Pancreas (tissue), 10 donors: ENCODE measurements around the gene HLA-DOA. TPM values are rescaled to one million over a fixed set of nuclear protein-coding genes. Genes with fewer than 3 reads are reported as not detected.

ENCODE experiments used
- ATAC-seq, 4 donors: fragments of 200-7000 bp; cut with Tn5 transposase; one replicate each; pipeline versions ENCODE4 v1.8.0 to v1.9.1; 2020; ENCODE audit warnings: mild to moderate bottlenecking in 4 of 4, moderate library complexity in 4 of 4
- DNase-seq, 6 donors: peaks; one replicate each; pipeline ENCODE4 v3.0.0-alpha.2; 2020
- FAIRE-seq: peaks from 2 replicates; lab custom pipeline; 2012; peaks lifted over from hg19 to GRCh38; lab: Jason Lieb, UNC
- H3K27ac ChIP-seq, 4 donors: fragments of 200-600 bp; sonication (generic); 1 replicate in 3 of 4; 2 replicates in 1 of 4; pipeline versions ENCODE4 v1.5.0 to v1.8.0; 2020
- H3K27me3 ChIP-seq, 4 donors: fragments of 200-600 bp; one replicate each; pipeline ENCODE4 v1.8.0; 2021
- H3K36me3 ChIP-seq, 3 donors: fragments of 200-600 bp; sonication (generic) in 1 of 3; one replicate each; pipeline versions ENCODE4 v1.5.0 to v1.8.0; 2020 to 2021
- H3K4me1 ChIP-seq, 3 donors: fragments of 200-600 bp; one replicate each; pipeline ENCODE4 v1.8.0; 2021
- H3K4me3 ChIP-seq, 4 donors: fragments of 200-600 bp; sonication (generic) in 2 of 4; one replicate each; pipeline versions ENCODE4 v1.5.0 to v1.8.0; 2020 to 2021
- H3K9me3 ChIP-seq, 4 donors: fragments of 200-600 bp; one replicate each; pipeline ENCODE4 v1.8.0; 2021
- WGBS, 2 donors: extraction: QIAGEN DNeasy Blood & Tissue Kit; methylation state at CpG; one replicate each; pipeline ENCODE4 v1.1.7; 2013; 5-methylcytosine and 5-hydroxymethylcytosine counted together
- intact Hi-C, 3 donors: fragments of 100-400 bp; cut with DNase I; formaldehyde crosslinking; loops; one replicate each; pipeline versions ENCODE4 v1.11.1 to v1.14.2; 2022
- polyA plus RNA-seq, 2 donors: library from polyadenylated mRNA; stranded (reverse); fragments of 200-250 nt; gene quantifications; one replicate each; pipeline ENCODE4 v1.2.3, GENCODE V29; 2013
- total RNA-seq, 6 donors: library from RNA; stranded (reverse); fragmentation: NEBNext Ultra II Directional in 4 of 6; extraction: Animal tissue kit (Norgen Biotek cat#: 25700) in 4 of 6; gene quantifications; one replicate each; pipeline versions ENCODE4 v1.2.1 to v1.2.4, GENCODE V29; 2021 to 2023
- TF ChIP-seq, protein P1 (sequence below), 4 donors: fragments of 200-600 bp; sonication (generic) in 3 of 4; IDR thresholded peaks; one replicate each; pipeline versions ENCODE4 v1.5.0 to v1.8.0; 2021; ENCODE audit warnings: antibody characterized with exemption in 4 of 4
- donor health status: healthy with polysubstance abuse.
- donor health status: DM: no; HTN: no; CAD: no; lungs with moderate emphysema.
- donor health status: DM: no; HTN: no; CAD: no.
- donor health status: control.
- donor health status: control.
- donor health status: Bipolar disorder and iron deficiency.
- donor health status: DM: yes; HTN: yes; CAD: no.
- donor health status: DM: no; HTN: no; CAD: no.
- donor health status: DM: no; HTN: no; CAD: no.
- donor health status: DM: yes; HTN: yes; CAD: no.

HLA-DOA gene
- total and polyA plus RNA-seq, 8 donors = 0.38 to 16.5 (median 1.1) TPM

DNA sequence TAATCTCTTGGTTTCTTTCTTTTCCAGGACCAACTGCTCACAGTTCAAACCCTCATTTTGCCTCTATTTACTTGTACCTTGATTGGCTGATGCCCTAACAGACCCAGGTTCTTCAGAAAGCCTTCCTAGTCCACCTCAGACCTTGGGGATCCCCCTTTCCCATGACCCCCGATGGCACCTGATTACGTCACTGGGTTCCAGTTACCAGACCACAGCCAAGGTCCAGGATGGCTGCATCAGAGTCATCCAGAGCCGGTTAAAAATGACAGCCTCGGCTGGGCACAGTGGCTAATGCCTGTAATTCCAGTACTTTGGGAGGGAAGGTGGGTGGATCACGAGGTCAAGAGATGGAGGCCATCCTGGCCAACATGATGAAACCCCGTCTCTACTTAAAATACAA is 4.5 kb downstream of the HLA-DOA start:
- intact Hi-C loops = loop anchor here in 1 of 3 donors (10.0 kb wide), 1 partner anchor 230 kb away; no protein-coding TSS in a partner anchor
- H3K27ac ChIP-seq = no peak overlapping the region
- 62 to 68% methylated on average over 6 of the region's 6 CpGs for WGBS, 2 donors
- DNase-seq (no peak), ATAC-seq (no peak), FAIRE-seq (no peak)
- no peak overlapping the region for H3K4me3 ChIP-seq
- H3K36me3 ChIP-seq = no peaks in the 10 kb centered on the region
- H3K27me3 ChIP-seq = no peaks in the 10 kb centered on the region
- H3K9me3 ChIP-seq = no peaks in the 10 kb centered on the region
- H3K4me1 ChIP-seq = no peaks in the 10 kb centered on the region
- TF ChIP-seq, protein P1, sequence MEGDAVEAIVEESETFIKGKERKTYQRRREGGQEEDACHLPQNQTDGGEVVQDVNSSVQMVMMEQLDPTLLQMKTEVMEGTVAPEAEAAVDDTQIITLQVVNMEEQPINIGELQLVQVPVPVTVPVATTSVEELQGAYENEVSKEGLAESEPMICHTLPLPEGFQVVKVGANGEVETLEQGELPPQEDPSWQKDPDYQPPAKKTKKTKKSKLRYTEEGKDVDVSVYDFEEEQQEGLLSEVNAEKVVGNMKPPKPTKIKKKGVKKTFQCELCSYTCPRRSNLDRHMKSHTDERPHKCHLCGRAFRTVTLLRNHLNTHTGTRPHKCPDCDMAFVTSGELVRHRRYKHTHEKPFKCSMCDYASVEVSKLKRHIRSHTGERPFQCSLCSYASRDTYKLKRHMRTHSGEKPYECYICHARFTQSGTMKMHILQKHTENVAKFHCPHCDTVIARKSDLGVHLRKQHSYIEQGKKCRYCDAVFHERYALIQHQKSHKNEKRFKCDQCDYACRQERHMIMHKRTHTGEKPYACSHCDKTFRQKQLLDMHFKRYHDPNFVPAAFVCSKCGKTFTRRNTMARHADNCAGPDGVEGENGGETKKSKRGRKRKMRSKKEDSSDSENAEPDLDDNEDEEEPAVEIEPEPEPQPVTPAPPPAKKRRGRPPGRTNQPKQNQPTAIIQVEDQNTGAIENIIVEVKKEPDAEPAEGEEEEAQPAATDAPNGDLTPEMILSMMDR (IDR thresholded peaks at IDR 0.05) = no peak

DNA sequence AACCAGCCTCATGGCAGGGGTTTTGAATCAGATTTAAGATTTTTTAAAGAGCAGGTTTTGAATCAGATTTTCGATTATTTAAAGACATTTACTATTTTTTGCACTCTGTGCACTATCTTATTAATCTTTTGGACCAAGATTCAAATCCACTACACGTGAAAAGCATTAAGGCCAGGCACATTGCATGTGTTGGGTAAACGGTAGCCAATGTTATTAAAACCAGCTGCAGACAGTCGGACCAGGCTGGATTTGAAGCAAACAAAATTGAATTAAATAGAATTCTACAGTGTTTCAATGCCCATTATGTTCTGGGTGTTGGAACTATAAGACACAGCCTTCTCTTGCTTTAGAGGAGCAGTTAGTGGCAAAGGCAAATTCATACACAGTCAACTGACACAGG is 7.7 kb downstream of the HLA-DOA start:
- ATAC-seq = no peak
- 51 to 59% methylated on average over 4 of the region's 4 CpGs for WGBS, 2 donors
- intact Hi-C loops = loop anchor here in 1 of 3 donors (10.0 kb wide), 1 partner anchor 233 kb away; no protein-coding TSS in a partner anchor
- no peaks in the 10 kb centered on the region for H3K4me1 ChIP-seq
- H3K36me3 ChIP-seq = no peaks in the 10 kb centered on the region
- no peaks in the 10 kb centered on the region for H3K9me3 ChIP-seq
- no peak overlapping the region for H3K4me3 ChIP-seq
- H3K27me3 ChIP-seq = peaks cover 0 to 4% (median 0%) of the 10 kb centered on the region in 4 donors
- TF ChIP-seq, protein P1 (IDR thresholded peaks at IDR 0.05) = no peak
- DNase-seq = no peak
- no peak for FAIRE-seq
- no peak overlapping the region for H3K27ac ChIP-seq

DNA sequence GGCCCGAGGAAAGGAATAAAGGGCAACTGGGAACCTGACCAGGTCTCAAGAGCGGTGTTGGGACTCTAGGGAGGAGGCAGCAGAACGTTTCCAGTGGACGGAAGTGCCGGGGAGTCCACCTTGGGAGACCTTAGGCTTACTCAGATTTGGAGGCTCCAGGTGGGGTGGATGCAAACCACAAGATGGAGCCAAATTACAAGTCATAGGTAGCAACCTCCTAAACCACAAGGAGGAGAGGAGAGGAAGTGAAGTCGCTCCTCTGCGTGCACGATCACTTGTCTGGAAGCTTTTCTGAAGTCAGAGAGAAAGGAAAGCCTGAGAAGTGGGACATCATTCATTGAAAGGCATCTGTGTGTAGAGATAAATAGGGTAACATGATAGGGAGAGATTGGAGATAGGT is 9.3 kb downstream of the HLA-DOA start:
- ATAC-seq (peak in 2 of 4 donors; percentile 47 to 54), DNase-seq (no peak), FAIRE-seq (no peak)
- H3K9me3 ChIP-seq = no peaks in the 10 kb centered on the region
- WGBS, 2 donors = 54 to 57% methylated on average over 8 of the region's 8 CpGs
- H3K27me3 ChIP-seq = peaks cover 0 to 4% (median 0%) of the 10 kb centered on the region in 4 donors
- intact Hi-C loops = loop anchor here in 1 of 3 donors (10.0 kb wide), 1 partner anchor 235 kb away; no protein-coding TSS in a partner anchor
- TF ChIP-seq, protein P1 (IDR thresholded peaks at IDR 0.05) = no peak
- no peak overlapping the region for H3K27ac ChIP-seq
- no peak overlapping the region for H3K4me3 ChIP-seq
- no peaks in the 10 kb centered on the region for H3K36me3 ChIP-seq
- no peaks in the 10 kb centered on the region for H3K4me1 ChIP-seq

DNA sequence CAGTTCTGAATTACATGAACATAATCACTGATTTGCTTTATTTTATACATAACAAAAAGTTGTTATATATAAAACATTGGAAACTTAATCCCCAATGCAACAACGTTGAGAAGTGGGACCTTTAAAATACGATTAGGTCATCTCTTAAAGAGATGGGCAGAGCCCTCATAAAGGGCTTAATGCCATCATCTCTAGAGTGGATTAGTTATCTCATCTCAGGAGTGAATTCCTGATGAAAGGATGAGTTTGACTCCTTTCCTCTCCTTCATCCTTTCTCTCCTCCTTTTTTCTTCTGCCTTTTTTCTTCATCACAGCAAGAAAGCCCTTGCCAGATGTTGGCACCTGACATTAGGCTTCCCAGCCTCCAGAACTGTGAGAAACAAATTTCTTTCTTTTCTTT is 13.9 kb downstream of the HLA-DOA start:
- no peak overlapping the region for H3K27ac ChIP-seq
- no peaks in the 10 kb centered on the region for H3K4me1 ChIP-seq
- TF ChIP-seq, protein P1 (IDR thresholded peaks at IDR 0.05) = no peak
- no peak for FAIRE-seq
- ATAC-seq = no peak
- no peaks in the 10 kb centered on the region for H3K9me3 ChIP-seq
- H3K36me3 ChIP-seq = no peaks in the 10 kb centered on the region
- DNase-seq = no peak
- no peak overlapping the region for H3K4me3 ChIP-seq
- 26 to 32% methylated on average over 2 of the region's 2 CpGs for WGBS, 2 donors
- intact Hi-C loops = no loop called here
- H3K27me3 ChIP-seq = peaks cover 0 to 8% (median 0%) of the 10 kb centered on the region in 4 donors

DNA sequence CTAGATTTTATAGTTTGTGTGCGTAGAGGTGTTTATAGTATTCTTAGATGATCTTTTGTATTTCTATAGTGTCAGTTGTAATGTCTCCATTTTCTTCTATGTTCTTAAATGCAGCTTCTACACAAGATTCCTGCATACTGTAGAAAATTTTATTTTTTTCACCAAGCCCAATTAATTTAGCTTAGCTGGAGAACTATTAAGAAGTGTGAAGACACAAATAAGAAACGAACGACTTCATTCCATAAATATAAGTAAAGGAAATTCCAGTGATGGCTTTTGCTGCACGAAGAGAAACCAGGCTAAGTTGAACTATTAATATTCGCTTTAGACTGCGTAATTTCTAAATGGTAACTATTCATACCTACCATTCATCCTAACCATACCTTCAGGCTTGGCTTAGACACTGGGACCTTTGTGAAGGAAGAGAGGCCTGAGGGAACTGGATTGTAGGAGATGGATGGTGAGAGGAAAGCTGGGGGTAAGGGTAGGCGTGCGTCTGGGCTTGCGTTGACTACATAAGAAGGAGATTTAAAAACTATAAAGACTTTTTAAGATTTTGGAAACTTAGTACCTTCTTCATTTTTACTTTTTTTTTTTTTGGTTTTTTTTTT is 15.9 kb downstream of the HLA-DOA start:
- Histone ChIP-seq H3K4me3 (no peak overlapping the region), H3K4me1 (no peaks in the 10 kb centered on the region), H3K27me3 (peaks cover 0 to 4% (median 0%) of the 10 kb centered on the region in 4 donors), H3K9me3 (no peaks in the 10 kb centered on the region), H3K27ac (no peak overlapping the region), H3K36me3 (no peaks in the 10 kb centered on the region)
- TF ChIP-seq, protein P1 (IDR thresholded peaks at IDR 0.05) = no peak
- WGBS, 2 donors = 88% methylated on average over 9 of the region's 9 CpGs
- intact Hi-C loops = no loop called here
- no peak for FAIRE-seq
- no peak for DNase-seq
- ATAC-seq = no peak
